Body of pancreas (tissue), 4 donors: ENCODE results near the gene LHFPL6.

Experiments used
- POLR2A ChIP-seq, 3 donors: fragments of 450-650 bp; IDR thresholded peaks; one replicate each; pipeline ENCODE4 v1.6.1; 2016; ENCODE audit warnings: antibody characterized with exemption in 3 of 3, mild to moderate bottlenecking in 2 of 3
- TF ChIP-seq, protein P1 (sequence below), 7 experiments: fragments of 450-650 bp in 4 of 7; fragments of 200-600 bp in 3 of 7; sonication (generic) in 3 of 7; IDR thresholded peaks; one replicate each; pipeline ENCODE4 v1.5.1; 2016 to 2019; ENCODE audit warnings: antibody characterized with exemption in 7 of 7

DNA sequence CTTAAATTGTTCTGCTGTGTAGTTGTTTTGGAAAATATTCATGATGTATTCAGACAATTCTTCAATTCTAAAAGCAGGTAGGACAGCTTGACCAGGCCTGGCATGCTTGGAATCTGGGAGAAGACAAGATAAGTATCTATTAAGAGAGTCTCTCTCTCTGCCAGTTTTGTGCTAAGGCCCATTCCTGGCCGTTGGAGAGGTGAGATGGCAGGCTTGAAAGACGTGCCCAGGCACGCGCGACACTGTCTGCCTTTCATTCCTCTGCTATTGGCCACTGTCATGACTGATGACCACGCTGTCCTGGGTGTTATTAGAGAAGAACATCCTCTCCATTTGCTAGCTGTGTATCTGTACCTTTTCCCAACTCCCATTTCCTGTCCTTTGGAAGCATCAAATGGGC, 90.3 kb downstream of the LHFPL6 start:
- TF ChIP-seq, protein P1, sequence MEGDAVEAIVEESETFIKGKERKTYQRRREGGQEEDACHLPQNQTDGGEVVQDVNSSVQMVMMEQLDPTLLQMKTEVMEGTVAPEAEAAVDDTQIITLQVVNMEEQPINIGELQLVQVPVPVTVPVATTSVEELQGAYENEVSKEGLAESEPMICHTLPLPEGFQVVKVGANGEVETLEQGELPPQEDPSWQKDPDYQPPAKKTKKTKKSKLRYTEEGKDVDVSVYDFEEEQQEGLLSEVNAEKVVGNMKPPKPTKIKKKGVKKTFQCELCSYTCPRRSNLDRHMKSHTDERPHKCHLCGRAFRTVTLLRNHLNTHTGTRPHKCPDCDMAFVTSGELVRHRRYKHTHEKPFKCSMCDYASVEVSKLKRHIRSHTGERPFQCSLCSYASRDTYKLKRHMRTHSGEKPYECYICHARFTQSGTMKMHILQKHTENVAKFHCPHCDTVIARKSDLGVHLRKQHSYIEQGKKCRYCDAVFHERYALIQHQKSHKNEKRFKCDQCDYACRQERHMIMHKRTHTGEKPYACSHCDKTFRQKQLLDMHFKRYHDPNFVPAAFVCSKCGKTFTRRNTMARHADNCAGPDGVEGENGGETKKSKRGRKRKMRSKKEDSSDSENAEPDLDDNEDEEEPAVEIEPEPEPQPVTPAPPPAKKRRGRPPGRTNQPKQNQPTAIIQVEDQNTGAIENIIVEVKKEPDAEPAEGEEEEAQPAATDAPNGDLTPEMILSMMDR (IDR thresholded peaks at IDR 0.05), result no peak
- TF ChIP-seq POLR2A (IDR thresholded peaks at IDR 0.05), result no peak
